ENCODE results near the gene CAPRIN1. TPM values are rescaled to one million over a fixed set of nuclear protein-coding genes. Genes with fewer than 3 reads are reported as not detected.

The CAPRIN1 gene
- polyA plus RNA-seq, 3 donors: 50.4 to 81.5 (median 59.2) TPM

DNA sequence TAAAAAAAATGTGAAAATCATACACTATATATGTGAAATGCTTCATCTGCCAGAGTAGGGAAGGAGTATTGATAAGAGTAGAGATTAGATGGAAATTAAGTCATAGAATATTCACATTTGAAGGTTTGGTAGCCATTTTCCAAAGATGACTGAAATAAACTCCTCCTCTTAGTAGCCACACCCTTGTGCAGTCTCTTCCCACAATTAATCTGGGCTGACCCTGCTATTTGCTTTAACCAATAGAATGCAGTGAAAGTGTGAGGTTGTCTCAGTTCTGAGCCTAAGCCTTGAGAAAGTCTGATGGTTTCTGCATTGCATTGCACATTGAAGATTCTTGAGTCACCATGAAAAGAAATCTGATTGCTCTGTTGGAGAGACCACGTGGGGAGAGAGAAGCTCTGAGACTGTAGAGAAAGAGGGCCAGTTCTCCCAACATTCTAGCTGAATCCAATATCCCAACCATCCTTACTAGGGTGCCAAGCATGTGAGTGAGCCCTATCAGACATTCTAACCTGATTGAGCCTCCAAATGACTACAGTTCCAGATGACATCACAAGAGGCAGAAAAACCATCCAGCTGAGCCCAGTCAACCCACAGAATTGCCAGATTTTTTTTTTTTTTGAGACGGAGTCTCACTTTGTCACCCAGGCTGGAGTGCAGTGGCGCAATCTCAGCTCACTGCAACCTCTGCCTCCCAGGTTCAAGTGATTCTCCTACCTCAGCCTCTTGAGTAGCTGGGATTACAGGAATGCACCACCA is 29.4 kb upstream of the CAPRIN1 start:
- no peak overlapping the region for H3K9ac ChIP-seq (ENCODE audit: insufficient read depth, low read length, poor library complexity, severe bottlenecking)
- no peak overlapping the region for H3K4me2 ChIP-seq (replicated peaks; ENCODE audit: extremely low read depth, low read length, poor library complexity, severe bottlenecking)
- WGBS (ENCODE audit: insufficient coverage): 100% methylated on average over 2 of the region's 3 CpGs
- H4K20me1 ChIP-seq (ENCODE audit: insufficient read depth, low read length): no peaks in the 10 kb centered on the region
- H3K4me3 ChIP-seq (replicated peaks in 1 of 3; ENCODE audit: low read depth in 2 of 3, low read length in 3 of 3): no peak overlapping the region
- H3K27me3 Mint-ChIP-seq (ENCODE audit: low read depth in 3 of 3): peaks cover 0 to 2% (median 0%) of the 10 kb centered on the region in 3 donors
- no peaks in the 10 kb centered on the region for H3K36me3 Mint-ChIP-seq
- no peak overlapping the region for H2AFZ ChIP-seq (ENCODE audit: insufficient read depth, low read depth, low read length, poor library complexity, severe bottlenecking)
- intact Hi-C loops (cut with micrococcal nuclease): no loop called here
- no peaks in the 10 kb centered on the region for H3K36me3 ChIP-seq (replicated peaks in 1 of 2; ENCODE audit: control insufficient read depth in 1 of 2, insufficient read depth in 2 of 2, low read length in 2 of 2)
- TF ChIP-seq, protein P1, sequence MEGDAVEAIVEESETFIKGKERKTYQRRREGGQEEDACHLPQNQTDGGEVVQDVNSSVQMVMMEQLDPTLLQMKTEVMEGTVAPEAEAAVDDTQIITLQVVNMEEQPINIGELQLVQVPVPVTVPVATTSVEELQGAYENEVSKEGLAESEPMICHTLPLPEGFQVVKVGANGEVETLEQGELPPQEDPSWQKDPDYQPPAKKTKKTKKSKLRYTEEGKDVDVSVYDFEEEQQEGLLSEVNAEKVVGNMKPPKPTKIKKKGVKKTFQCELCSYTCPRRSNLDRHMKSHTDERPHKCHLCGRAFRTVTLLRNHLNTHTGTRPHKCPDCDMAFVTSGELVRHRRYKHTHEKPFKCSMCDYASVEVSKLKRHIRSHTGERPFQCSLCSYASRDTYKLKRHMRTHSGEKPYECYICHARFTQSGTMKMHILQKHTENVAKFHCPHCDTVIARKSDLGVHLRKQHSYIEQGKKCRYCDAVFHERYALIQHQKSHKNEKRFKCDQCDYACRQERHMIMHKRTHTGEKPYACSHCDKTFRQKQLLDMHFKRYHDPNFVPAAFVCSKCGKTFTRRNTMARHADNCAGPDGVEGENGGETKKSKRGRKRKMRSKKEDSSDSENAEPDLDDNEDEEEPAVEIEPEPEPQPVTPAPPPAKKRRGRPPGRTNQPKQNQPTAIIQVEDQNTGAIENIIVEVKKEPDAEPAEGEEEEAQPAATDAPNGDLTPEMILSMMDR (IDR thresholded peaks at IDR 0.05): no peak
- H3K27ac ChIP-seq (ENCODE audit: low read depth in 1 of 2, low read length in 2 of 2): no peak overlapping the region
- H3K4me1 Mint-ChIP-seq: no peaks in the 10 kb centered on the region
- no peak for DNase-seq
- peaks cover 0 to 9% (median 5%) of the 10 kb centered on the region in 7 donors for H3K9me3 Mint-ChIP-seq
- H3K27ac Mint-ChIP-seq: no peak overlapping the region
- no peaks in the 10 kb centered on the region for H3K4me1 ChIP-seq (ENCODE audit: control insufficient read depth in 1 of 2, insufficient read depth in 2 of 2, low read length in 2 of 2)
- peaks cover 0 to 6% of the 10 kb centered on the region in 2 donors for H3K9me3 ChIP-seq (replicated peaks in 1 of 2; ENCODE audit: control insufficient read depth in 1 of 2, insufficient read depth in 1 of 2, low read length in 2 of 2)
- H3K4me3 Mint-ChIP-seq: no peak overlapping the region
- H3K27me3 ChIP-seq (ENCODE audit: control insufficient read depth in 2 of 2, insufficient read depth in 2 of 2, low read length in 2 of 2): no peaks in the 10 kb centered on the region
- no peaks in the 10 kb centered on the region for H3K79me2 ChIP-seq (ENCODE audit: insufficient read depth, low read length)

DNA sequence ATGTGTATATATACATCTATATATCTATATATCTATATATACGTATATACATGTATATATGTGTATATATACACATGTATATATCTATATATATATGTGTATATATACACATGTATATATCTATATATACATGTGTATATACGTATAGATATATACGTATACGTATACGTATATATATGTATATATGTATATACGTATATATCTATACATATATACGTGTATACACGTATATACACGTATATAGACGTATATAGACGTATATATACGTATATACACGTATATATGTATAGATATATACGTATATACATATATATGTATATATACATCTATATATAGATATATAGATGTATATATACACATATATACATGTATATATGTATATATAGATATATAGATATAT is 25.1 kb upstream of the CAPRIN1 start:
- no peaks in the 10 kb centered on the region for H3K4me1 ChIP-seq (ENCODE audit: control insufficient read depth in 1 of 2, insufficient read depth in 2 of 2, low read length in 2 of 2)
- DNase-seq: no peak
- H3K4me3 ChIP-seq (replicated peaks in 1 of 3; ENCODE audit: low read depth in 2 of 3, low read length in 3 of 3): no peak overlapping the region
- WGBS (ENCODE audit: insufficient coverage): no CpG with 5 or more reads among the region's 14 CpGs
- Mint-ChIP-seq H3K4me1 (no peaks in the 10 kb centered on the region), H3K4me3 (no peak overlapping the region), H3K36me3 (no peaks in the 10 kb centered on the region), H3K27me3 (ENCODE audit: low read depth in 3 of 3) (peaks cover 0 to 8% (median 4%) of the 10 kb centered on the region in 3 donors), H3K27ac (no peak overlapping the region), H3K9me3 (peaks cover 0 to 11% (median 5%) of the 10 kb centered on the region in 7 donors)
- no peak overlapping the region for H3K27ac ChIP-seq (ENCODE audit: low read depth in 1 of 2, low read length in 2 of 2)
- peaks cover 0 to 6% of the 10 kb centered on the region in 2 donors for H3K9me3 ChIP-seq (replicated peaks in 1 of 2; ENCODE audit: control insufficient read depth in 1 of 2, insufficient read depth in 1 of 2, low read length in 2 of 2)
- TF ChIP-seq, protein P1 (IDR thresholded peaks at IDR 0.05): no peak
- no peaks in the 10 kb centered on the region for H3K36me3 ChIP-seq (replicated peaks in 1 of 2; ENCODE audit: control insufficient read depth in 1 of 2, insufficient read depth in 2 of 2, low read length in 2 of 2)
- H4K20me1 ChIP-seq (ENCODE audit: insufficient read depth, low read length): no peaks in the 10 kb centered on the region
- no peaks in the 10 kb centered on the region for H3K27me3 ChIP-seq (ENCODE audit: control insufficient read depth in 2 of 2, insufficient read depth in 2 of 2, low read length in 2 of 2)
- no peaks in the 10 kb centered on the region for H3K79me2 ChIP-seq (ENCODE audit: insufficient read depth, low read length)
- H2AFZ ChIP-seq (ENCODE audit: insufficient read depth, low read depth, low read length, poor library complexity, severe bottlenecking): no peak overlapping the region
- no peak overlapping the region for H3K4me2 ChIP-seq (replicated peaks; ENCODE audit: extremely low read depth, low read length, poor library complexity, severe bottlenecking)
- intact Hi-C loops (cut with micrococcal nuclease): no loop called here
- H3K9ac ChIP-seq (ENCODE audit: insufficient read depth, low read length, poor library complexity, severe bottlenecking): no peak overlapping the region
